ENCODE measurements around the gene NPFFR1.

NPFFR1 gene, protein sequence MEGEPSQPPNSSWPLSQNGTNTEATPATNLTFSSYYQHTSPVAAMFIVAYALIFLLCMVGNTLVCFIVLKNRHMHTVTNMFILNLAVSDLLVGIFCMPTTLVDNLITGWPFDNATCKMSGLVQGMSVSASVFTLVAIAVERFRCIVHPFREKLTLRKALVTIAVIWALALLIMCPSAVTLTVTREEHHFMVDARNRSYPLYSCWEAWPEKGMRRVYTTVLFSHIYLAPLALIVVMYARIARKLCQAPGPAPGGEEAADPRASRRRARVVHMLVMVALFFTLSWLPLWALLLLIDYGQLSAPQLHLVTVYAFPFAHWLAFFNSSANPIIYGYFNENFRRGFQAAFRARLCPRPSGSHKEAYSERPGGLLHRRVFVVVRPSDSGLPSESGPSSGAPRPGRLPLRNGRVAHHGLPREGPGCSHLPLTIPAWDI

DNA sequence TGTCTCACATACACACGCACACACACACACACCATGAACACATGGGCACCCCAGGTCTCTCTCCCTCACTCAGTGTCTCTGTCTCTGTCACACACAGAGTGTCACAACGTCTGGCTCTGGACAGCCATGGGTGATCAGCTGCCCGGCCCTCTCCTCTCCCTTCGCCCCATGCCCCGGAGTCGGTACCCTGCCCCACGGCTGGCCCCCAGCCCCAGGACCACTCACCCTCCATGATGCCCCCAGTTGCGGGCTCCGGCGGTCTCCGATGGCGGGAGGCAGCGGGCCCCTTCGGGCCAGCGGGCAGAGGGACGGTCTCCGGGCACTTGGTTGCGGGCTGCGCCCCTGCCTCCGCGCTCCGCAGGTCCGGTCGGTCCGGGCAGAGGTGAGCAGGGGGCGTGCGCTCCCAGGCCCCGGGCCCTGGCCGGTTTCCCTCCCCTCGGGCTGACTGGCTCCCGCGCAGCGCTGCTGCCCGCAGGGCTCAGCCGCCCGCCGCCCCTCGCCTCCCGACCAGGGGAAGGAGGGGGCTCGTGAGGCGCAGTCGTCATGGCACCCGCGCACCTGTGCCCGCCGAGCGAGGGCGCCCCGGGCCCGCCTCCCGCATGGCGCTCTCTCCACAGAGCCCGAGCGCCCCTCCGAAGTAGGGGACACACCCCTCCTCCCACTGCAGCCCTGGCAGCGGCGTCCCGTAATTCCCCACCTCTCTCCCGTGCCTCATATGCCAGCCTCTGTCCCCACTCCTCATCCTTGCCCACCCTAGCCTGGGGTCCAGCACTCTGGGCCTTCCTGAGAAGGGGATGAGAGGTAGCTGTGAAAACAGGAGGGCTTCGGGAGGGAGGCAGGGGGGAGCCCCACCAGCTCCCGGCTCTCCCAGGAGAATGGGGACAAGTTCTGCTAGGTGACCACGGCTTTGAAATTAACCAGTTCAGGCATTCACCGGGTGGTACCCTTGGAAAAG is at the start of gene NPFFR1:
TSS of gene NPFFR1 (minus strand) at position 560 of the 955 bp plus-strand sequence. CDS start at position 232, 328 bp downstream.
- H3K4me1 ChIP-seq (ENCODE audit: control insufficient read depth, insufficient read depth, low read length) = no peaks in the 10 kb centered on the region
- no peaks in the 10 kb centered on the region; a peak in 1 of 3 replicates for H3K36me3 ChIP-seq (ENCODE audit: control insufficient read depth in 2 of 2, insufficient read depth in 1 of 2, low read length in 2 of 2)
- TF ChIP-seq ZSCAN4 (tag by site-specific recombination; IDR thresholded peaks at IDR 0.05) (0 out of 2 replicates have a peak, but pooled peaks have one; percentile 2), ZNF561 (tag by site-specific recombination; IDR thresholded peaks at IDR 0.05; ENCODE audit: borderline replicate concordance) (no peak), HOXC10 (CRISPR knock-in tag; IDR thresholded peaks at IDR 0.05) (no peak)
- CTCF ChIA-PET = interaction anchor here (0.7 to 1.3 kb wide), 4 partner anchors 11 to 82 kb away, joined by 3 to 7 read pairs (median 4); no protein-coding TSS in a partner anchor
- POLR2A ChIA-PET = no interaction called here
- no peak within 1 kb of the TSS for H3K27ac ChIP-seq (ENCODE audit: extremely low read depth, low read depth, low read length)
- no peaks in the 10 kb centered on the region for H3K9me3 ChIP-seq (ENCODE audit: control insufficient read depth, insufficient read depth, low read depth, low read length)
- H3K4me3 ChIP-seq (ENCODE audit: low read depth, low read length) = peak within 1 kb of the TSS; percentile 16

DNA sequence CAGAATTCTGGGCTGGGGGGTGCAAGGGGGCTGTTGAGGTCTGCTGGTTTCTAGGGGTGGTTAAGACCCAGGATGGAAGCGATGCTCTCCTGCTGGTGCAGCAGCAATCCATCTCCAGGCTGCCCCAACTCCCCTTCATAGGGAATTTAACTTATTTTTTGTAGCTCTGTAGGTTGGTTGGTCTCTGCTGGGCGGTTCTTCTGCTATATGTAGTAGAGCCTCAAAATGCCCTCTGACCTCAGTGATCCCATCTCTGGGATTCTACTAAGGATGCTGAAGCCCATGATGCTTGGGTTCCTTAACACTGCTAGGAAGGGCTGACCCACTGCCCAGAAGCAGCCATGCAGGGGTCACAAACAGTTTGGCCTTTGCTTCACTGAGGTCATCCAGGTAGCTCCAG is 49.5 kb upstream of the NPFFR1 start:
- TF ChIP-seq SETDB1 (IDR thresholded peaks at IDR 0.05; ENCODE audit: insufficient read length, low read length) = peak; percentile 33
- no peak for TF ChIP-seq ZNF514 (tag by site-specific recombination; IDR thresholded peaks at IDR 0.05)
- Histone ChIP-seq H3K4me1 (ENCODE audit: control insufficient read depth, insufficient read depth, low read length) (peaks cover 7% of the 10 kb centered on the region), H3K9me3 (ENCODE audit: control insufficient read depth, insufficient read depth, low read depth, low read length) (no peaks in the 10 kb centered on the region), H3K27ac (ENCODE audit: extremely low read depth, low read depth, low read length) (no peak overlapping the region), H3K36me3 (ENCODE audit: control insufficient read depth in 2 of 2, insufficient read depth in 1 of 2, low read length in 2 of 2) (no peaks in the 10 kb centered on the region), H3K4me3 (ENCODE audit: low read depth, low read length) (no peak overlapping the region)
- ChIA-PET CTCF (interaction anchor here (1.1 to 2.0 kb wide), 3 partner anchors 31 to 111 kb away, joined by 3 to 4 read pairs (median 4); no protein-coding TSS in a partner anchor), POLR2A (interaction anchor here (0.7 kb wide), 1 partner anchor 183 kb away, joined by 3 read pairs; no protein-coding TSS in a partner anchor)

- CTCF ChIA-PET = interaction anchor here (0.7 to 2.0 kb wide), 6 partner anchors 14 to 185 kb away, joined by 3 to 4 read pairs (median 3); partner anchors contain the start of gene TYSND1
- Histone ChIP-seq H3K4me1 (ENCODE audit: control insufficient read depth, insufficient read depth, low read length) (peaks cover 7% of the 10 kb centered on the region), H3K36me3 (ENCODE audit: control insufficient read depth in 2 of 2, insufficient read depth in 1 of 2, low read length in 2 of 2) (no peaks in the 10 kb centered on the region), H3K9me3 (ENCODE audit: control insufficient read depth, insufficient read depth, low read depth, low read length) (no peaks in the 10 kb centered on the region), H3K27ac (ENCODE audit: extremely low read depth, low read depth, low read length) (no peak overlapping the region), H3K4me3 (ENCODE audit: low read depth, low read length) (no peak overlapping the region)
- POLR2A ChIA-PET = no interaction called here
- TF ChIP-seq ZNF16 (tag by site-specific recombination; IDR thresholded peaks at IDR 0.05; ENCODE audit: low read depth) (no peak), ZNF169 (tag by site-specific recombination; IDR thresholded peaks at IDR 0.05) (no peak), ZBTB49 (tag by site-specific recombination; IDR thresholded peaks at IDR 0.05; ENCODE audit: low read depth) (no peak), SALL2 (tag by site-specific recombination; IDR thresholded peaks at IDR 0.05; ENCODE audit: borderline replicate concordance) (no peak), ZNF555 (tag by site-specific recombination; conservative IDR thresholded peaks at IDR 0.05) (no peak), ZNF600 (tag by site-specific recombination; IDR thresholded peaks at IDR 0.05) (peak; percentile 46; the same call in 1 of the 2 replicates), ZNF510 (tag by site-specific recombination; IDR thresholded peaks at IDR 0.05; ENCODE audit: insufficient replicate concordance) (no peak), ZNF626 (tag by site-specific recombination; IDR thresholded peaks at IDR 0.05) (no peak), ZNF571 (tag by site-specific recombination; IDR thresholded peaks at IDR 0.05) (no peak), KLF7 (tag by site-specific recombination; IDR thresholded peaks at IDR 0.05; ENCODE audit: borderline replicate concordance) (no peak), ZNF155 (tag by site-specific recombination; IDR thresholded peaks at IDR 0.05) (no peak), ZNF140 (tag by site-specific recombination; IDR thresholded peaks at IDR 0.05) (no peak), ZNF398 (tag by site-specific recombination; IDR thresholded peaks at IDR 0.05) (0 out of 2 replicates have a peak, but pooled peaks have one; percentile 29), ZBTB7A (tag by site-specific recombination; IDR thresholded peaks at IDR 0.05; ENCODE audit: low read depth) (no peak), TCF7L2 (IDR thresholded peaks at IDR 0.05; ENCODE audit: borderline replicate concordance, low read depth, low read length) (no peak), ZNF423 (tag by site-specific recombination; IDR thresholded peaks at IDR 0.05) (no peak)
Measured at GRCh38 chr10:70331486-70332268, 47.9 kb upstream of the NPFFR1 start.

Data from HEK293 (cell line).